Measurements from ENCODE around the gene CHMP1A. TPM values are rescaled to one million over a fixed set of nuclear protein-coding genes. Genes with fewer than 3 reads are reported as not detected.
"Not testable (repeated sequence)": the region's sequence is repeated elsewhere in the genome, so short reads cannot be mapped to it uniquely, and the experiment has no call there.

The CHMP1A gene
- total RNA-seq, 2 donors from 2014 or later, result 75.8 to 128 TPM

DNA sequence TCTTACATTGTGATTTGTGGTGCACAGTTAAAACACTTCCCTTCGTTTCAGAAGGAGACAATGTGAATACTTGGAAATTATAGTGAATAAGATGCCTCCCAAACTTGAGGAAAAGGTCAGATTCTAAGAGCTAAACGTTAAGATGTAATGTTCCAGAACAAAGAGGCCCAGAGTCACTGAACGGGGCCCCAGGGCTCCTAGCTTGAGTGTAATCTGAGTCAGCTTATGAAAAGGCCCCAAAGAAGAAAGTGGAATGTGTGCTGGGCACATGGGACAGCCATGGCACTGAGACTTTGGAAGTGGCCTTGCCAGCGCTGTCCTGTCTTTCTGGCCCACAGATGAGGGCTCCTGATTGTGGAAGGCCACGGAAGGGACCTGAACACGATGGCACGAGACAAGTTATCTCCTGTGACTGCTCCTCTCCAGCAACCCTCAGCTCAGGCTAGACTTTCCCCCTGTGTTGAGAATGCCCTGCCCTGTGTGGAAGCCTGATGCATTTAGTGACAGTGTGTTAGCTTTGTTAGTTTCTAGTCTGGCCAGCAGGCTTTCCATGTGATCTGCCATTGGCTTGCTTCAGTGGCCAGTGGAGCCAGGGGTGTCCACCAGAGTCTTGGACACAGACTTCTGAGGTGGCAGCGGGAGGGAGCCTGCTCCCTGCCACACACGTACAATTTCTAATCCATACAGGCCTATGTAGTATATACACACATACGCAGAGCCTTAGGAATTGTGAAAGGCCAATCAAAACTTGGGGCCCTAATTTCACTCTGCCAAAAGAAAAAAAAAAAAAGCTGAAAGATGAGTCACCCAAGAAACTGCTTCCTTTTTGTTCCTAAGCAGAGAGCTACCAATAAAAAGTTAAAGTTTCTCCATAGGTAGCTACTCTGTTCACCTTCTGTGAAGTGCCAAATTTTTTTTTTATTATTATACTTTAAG, 13.3 kb upstream of the CHMP1A start:
- WGBS, result 81% methylated on average over 10 of the region's 10 CpGs

GRCh38 chr16:89669755-89670154, 12.2 kb upstream of the CHMP1A start:
- H3K27ac ChIP-seq, result no peak overlapping the region
- TF ChIP-seq POLR2AphosphoS5 (IDR thresholded peaks at IDR 0.05) (no peak), CTCF (IDR thresholded peaks at IDR 0.05) (no peak), POLR2A (IDR thresholded peaks at IDR 0.05) (no peak)
- 84% methylated on average over 12 of the region's 13 CpGs for WGBS
- no peaks in the 10 kb centered on the region for H3K36me3 ChIP-seq
- intact Hi-C loops (cut with DNase I), result no loop called here
- H3K9me3 ChIP-seq, result no peaks in the 10 kb centered on the region
- no peak for DNase-seq (ENCODE audit: low spot score)
- no peaks in the 10 kb centered on the region for H3K27me3 ChIP-seq (replicated peaks; ENCODE audit: insufficient read depth)
- H3K4me3 ChIP-seq, result no peak overlapping the region
- no peaks in the 10 kb centered on the region for H3K4me1 ChIP-seq (replicated peaks)

More for the DNA sequence above, 13.3 kb upstream of the CHMP1A start:
- DNase-seq (ENCODE audit: low spot score), result no peak
- no peak overlapping the region for H3K27ac ChIP-seq
- no peaks in the 10 kb centered on the region for H3K4me1 ChIP-seq (replicated peaks)
- H3K9me3 ChIP-seq, result no peaks in the 10 kb centered on the region
- H3K36me3 ChIP-seq, result no peaks in the 10 kb centered on the region
- no peaks in the 10 kb centered on the region for H3K27me3 ChIP-seq (replicated peaks; ENCODE audit: insufficient read depth)
- intact Hi-C loops (cut with DNase I), result no loop called here
- TF ChIP-seq POLR2A (IDR thresholded peaks at IDR 0.05) (no peak), POLR2AphosphoS5 (IDR thresholded peaks at IDR 0.05) (no peak), CTCF (IDR thresholded peaks at IDR 0.05) (no peak)
- H3K4me3 ChIP-seq, result no peak overlapping the region

GRCh38 chr16:89668790-89669158, 11.3 kb upstream of the CHMP1A start:
- Histone ChIP-seq H3K36me3 (no peaks in the 10 kb centered on the region), H3K27ac (peak overlapping the region in 1 of 2 donors; percentile 34), H3K4me3 (peak overlapping the region; percentile 7 to 19), H3K4me1 (replicated peaks) (no peaks in the 10 kb centered on the region), H3K9me3 (no peaks in the 10 kb centered on the region), H3K27me3 (replicated peaks; ENCODE audit: insufficient read depth) (no peaks in the 10 kb centered on the region)
- no peak for DNase-seq (ENCODE audit: low spot score)
- WGBS, result 41% methylated on average over 5 of the region's 5 CpGs
- intact Hi-C loops (cut with DNase I), result no loop called here
- no peak for TF ChIP-seq POLR2A (IDR thresholded peaks at IDR 0.05)
- TF ChIP-seq CTCF (IDR thresholded peaks at IDR 0.05), result no peak
- TF ChIP-seq POLR2AphosphoS5 (IDR thresholded peaks at IDR 0.05), result no peak

GRCh38 chr16:89667633-89668032, 10.1 kb upstream of the CHMP1A start:
- 79% methylated on average over 9 of the region's 9 CpGs for WGBS
- no peak overlapping the region for H3K27ac ChIP-seq
- no peak for DNase-seq (ENCODE audit: low spot score)
- intact Hi-C loops (cut with DNase I), result no loop called here
- H3K9me3 ChIP-seq, result no peaks in the 10 kb centered on the region
- H3K36me3 ChIP-seq, result no peaks in the 10 kb centered on the region
- no peak overlapping the region for H3K4me3 ChIP-seq
- TF ChIP-seq POLR2A (IDR thresholded peaks at IDR 0.05), result no peak
- TF ChIP-seq POLR2AphosphoS5 (IDR thresholded peaks at IDR 0.05), result no peak
- TF ChIP-seq CTCF (IDR thresholded peaks at IDR 0.05), result no peak
- H3K4me1 ChIP-seq (replicated peaks), result no peaks in the 10 kb centered on the region
- no peaks in the 10 kb centered on the region for H3K27me3 ChIP-seq (replicated peaks; ENCODE audit: insufficient read depth)

- H3K27ac ChIP-seq; H3K9me3 ChIP-seq; H3K27me3 ChIP-seq (replicated peaks; ENCODE audit: insufficient read depth); DNase-seq (ENCODE audit: low spot score); H3K36me3 ChIP-seq; intact Hi-C loops (cut with DNase I); H3K4me1 ChIP-seq (replicated peaks); H3K4me3 ChIP-seq: not testable (repeated sequence)
- 69% methylated on average over 7 of the region's 7 CpGs for WGBS
These were observed 9.5 kb upstream of the CHMP1A start for GRCh38 chr16:89667000-89667399.

DNA sequence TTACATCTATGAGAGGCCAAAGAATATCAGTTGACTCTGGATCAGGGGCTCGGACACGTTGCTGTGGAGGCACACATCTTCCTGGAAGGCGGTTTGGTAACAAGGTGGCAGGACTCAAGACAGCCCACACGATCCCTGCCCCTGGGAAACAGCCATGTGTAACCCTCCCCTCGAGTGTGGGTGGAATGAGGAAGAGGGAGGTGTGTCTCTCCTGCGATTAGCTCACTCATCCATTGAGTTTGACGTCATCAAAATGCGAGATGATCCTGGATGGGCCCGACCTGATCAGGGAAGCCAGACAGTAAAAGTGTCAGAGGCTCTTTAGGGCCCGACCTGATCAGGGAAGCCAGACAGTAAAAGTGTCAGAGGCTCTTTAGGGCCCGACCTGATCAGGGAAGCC, 6.7 kb upstream of the CHMP1A start:
- DNase-seq (ENCODE audit: low spot score); H3K36me3 ChIP-seq; intact Hi-C loops (cut with DNase I); H3K4me1 ChIP-seq (replicated peaks); H3K9me3 ChIP-seq; H3K27ac ChIP-seq; H3K4me3 ChIP-seq; H3K27me3 ChIP-seq (replicated peaks; ENCODE audit: insufficient read depth): not testable (repeated sequence)
- 56% methylated on average over 11 of the region's 11 CpGs for WGBS

Measured in prostate gland (tissue), 2 donors.